GM21737 (cell line): Measurements from ENCODE around the gene ASPN.

Experiments used
- ATAC-seq: cut with Tn5 transposase; IDR thresholded peaks from one replicate; pipeline ENCODE4 v1.9.1; 2021; ENCODE audit warnings: mild to moderate bottlenecking, moderate library complexity; ENCODE audit not compliant: unreplicated experiment

The ASPN gene

GRCh38 chr9:92476962-92477361 lies 5.3 kb downstream of the ASPN start:
- ATAC-seq, result no peak

- ATAC-seq, result no peak
Observed at GRCh38 chr9:92474587-92474986, 7.7 kb downstream of the ASPN start.

GRCh38 chr9:92468206-92468605 lies 14.1 kb downstream of the ASPN start:
- no peak for ATAC-seq

- no peak for ATAC-seq
Observed at GRCh38 chr9:92467511-92467910, 14.8 kb downstream of the ASPN start.

GRCh38 chr9:92467041-92467440 lies 15.3 kb downstream of the ASPN start:
- ATAC-seq, result no peak

- ATAC-seq, result no peak
Observed at GRCh38 chr9:92463984-92464383, 18.3 kb downstream of the ASPN start.

GRCh38 chr9:92463387-92463786 lies 18.9 kb downstream of the ASPN start:
- ATAC-seq, result no peak

GRCh38 chr9:92457576-92457975 lies 24.7 kb downstream of the ASPN start:
- no peak for ATAC-seq

- no peak for ATAC-seq
Observed at GRCh38 chr9:92455217-92455616, 27.1 kb downstream of the ASPN start.

GRCh38 chr9:92446536-92446935 lies 35.8 kb downstream of the ASPN start:
- ATAC-seq, result no peak

- ATAC-seq, result no peak
Observed at GRCh38 chr9:92444841-92445240, 37.5 kb downstream of the ASPN start.

GRCh38 chr9:92440751-92441046 lies 41.6 kb downstream of the ASPN start:
- ATAC-seq, result no peak

GRCh38 chr9:92439921-92440750 lies 42.2 kb downstream of the ASPN start:
- ATAC-seq, result no peak

GRCh38 chr9:92438900-92439526 lies 43.3 kb downstream of the ASPN start:
- ATAC-seq, result no peak

GRCh38 chr9:92435263-92435662 lies 47.0 kb downstream of the ASPN start:
- ATAC-seq, result no peak

- ATAC-seq, result no peak
Observed at GRCh38 chr9:92432972-92433548, 49.2 kb downstream of the ASPN start.

- no peak for ATAC-seq
Observed at GRCh38 chr9:92432350-92432749, 50.0 kb downstream of the ASPN start.

- ATAC-seq, result no peak
Observed at GRCh38 chr9:92429836-92430235, 52.5 kb downstream of the ASPN start.

GRCh38 chr9:92426501-92427145 lies 55.7 kb downstream of the ASPN start:
- no peak for ATAC-seq

GRCh38 chr9:92425474-92425873 lies 56.8 kb downstream of the ASPN start:
- ATAC-seq, result no peak

- no peak for ATAC-seq
Observed at GRCh38 chr9:92424340-92424739, 58.0 kb downstream of the ASPN start, which contains the start of gene OMD. TSS of gene OMD (minus strand) at chr9:92424471. CDS start at chr9:92417558, 6,913 bp downstream.

- no peak for ATAC-seq
Observed at GRCh38 chr9:92423612-92424011, 58.7 kb downstream of the ASPN start.
